ENCODE measurements around the gene MGA.

The MGA gene

DNA sequence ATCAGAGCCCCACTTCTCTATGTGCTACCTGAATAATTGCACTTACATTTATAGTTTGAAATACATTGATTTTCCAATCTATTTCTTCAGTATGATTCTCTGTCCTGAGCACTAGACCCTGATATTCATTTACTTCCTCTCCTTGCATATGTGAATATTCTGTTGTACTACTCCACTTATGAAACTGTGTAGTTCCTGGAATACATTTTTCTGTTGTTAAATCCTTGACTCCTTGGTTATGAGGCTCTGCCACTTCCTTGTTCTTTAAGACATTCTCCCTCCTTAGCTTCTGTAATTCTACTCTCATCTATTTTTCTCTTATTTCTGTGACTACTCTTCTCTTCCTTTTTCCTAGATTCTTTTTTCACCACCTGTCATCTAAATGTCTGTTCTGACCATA is 12.9 kb upstream of the MGA start:
- DNase-seq (ENCODE audit: insufficient read length, low spot score) = no peak
- peak; percentile 75 for FAIRE-seq
- no peak for TF ChIP-seq POLR2A (IDR thresholded peaks at IDR 0.05; ENCODE audit: low read depth, low read length)

DNA sequence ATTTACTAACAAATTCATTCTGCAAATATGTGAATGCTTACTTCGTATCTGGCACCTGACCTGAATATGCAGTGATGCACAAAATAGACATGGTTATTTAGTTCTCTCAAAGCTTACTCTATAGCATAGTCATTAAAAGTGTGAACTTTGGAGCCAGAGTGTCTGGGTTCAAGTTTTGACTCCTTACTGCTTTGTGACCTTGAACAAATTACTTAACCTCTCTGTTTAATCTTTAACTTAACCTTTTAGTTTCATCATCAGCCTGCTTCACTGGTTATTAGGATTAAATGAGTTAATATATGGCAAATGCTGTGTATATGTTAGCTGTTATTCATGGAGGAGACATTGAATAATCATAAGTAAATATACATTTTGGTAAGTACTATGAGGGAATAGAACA is 12.1 kb upstream of the MGA start:
- TF ChIP-seq POLR2A (IDR thresholded peaks at IDR 0.05; ENCODE audit: low read depth, low read length) = no peak
- no peak for DNase-seq (ENCODE audit: insufficient read length, low spot score)
- FAIRE-seq = peak; percentile 33

DNA sequence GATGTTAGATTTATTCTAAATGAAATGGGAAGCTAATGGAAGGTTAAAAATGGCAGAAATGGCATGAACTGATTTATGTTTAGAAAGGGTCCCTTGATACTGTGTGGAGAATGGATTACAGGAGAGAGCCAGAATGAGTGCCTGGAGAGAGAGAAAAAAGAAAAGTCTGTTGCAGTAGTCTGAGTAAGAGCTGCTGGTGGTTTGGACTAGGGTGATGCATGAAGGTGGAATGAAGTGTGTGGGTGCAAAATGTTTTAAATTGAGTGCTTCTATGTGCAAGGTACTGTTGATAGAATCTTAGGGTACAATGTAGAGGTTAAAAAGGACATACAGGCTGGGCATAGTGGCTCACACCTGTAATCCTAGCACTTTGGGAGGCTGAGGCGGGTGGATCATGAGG is 11.4 kb upstream of the MGA start:
- DNase-seq (ENCODE audit: insufficient read length, low spot score) = peak; percentile 18
- peak; percentile 57 for FAIRE-seq
- no peak for TF ChIP-seq POLR2A (IDR thresholded peaks at IDR 0.05; ENCODE audit: low read depth, low read length)

DNA sequence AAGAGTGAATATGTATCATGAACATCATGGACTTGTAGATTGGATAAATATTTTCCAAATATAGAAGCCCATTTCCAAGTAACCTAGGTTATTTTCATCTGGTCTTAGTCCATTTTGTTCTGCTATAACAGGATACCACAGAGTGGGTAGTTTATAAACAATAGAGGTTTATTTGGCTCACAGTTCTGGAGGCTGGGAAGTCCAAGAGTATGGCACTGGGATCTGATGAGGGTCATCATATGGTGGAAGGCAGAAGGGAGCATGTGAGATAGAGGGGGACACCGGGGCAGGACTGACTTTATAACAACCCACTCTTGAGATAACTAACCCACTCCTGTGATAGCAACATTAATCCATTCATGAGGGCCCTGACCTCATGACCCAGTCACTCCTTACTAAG is 9.4 kb upstream of the MGA start:
- no peak for TF ChIP-seq POLR2A (IDR thresholded peaks at IDR 0.05; ENCODE audit: low read depth, low read length)
- no peak for DNase-seq (ENCODE audit: insufficient read length, low spot score)
- FAIRE-seq = no peak

DNA sequence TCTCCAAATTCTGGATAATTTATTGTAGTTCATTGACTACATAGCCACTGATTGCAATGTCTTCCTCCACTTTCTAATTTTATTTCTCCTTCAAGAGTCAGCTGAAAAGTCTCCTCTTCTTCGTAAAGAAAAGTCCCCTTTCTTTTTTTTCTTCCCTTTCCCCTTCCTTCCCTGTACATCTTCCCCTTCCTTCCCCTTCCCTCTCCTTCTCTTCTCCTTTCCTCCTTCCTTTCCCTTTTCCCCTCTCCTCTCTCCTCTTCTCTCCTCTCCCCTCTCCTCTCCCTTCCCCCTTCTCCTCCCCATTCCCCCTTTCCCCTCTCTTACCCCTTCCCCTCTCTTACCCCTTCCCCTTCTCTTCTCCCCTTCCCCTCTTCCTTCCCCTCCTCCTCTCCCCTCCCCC is 8.8 kb upstream of the MGA start:
- FAIRE-seq (no peak), DNase-seq (ENCODE audit: insufficient read length, low spot score) (no peak)
- no peak for TF ChIP-seq POLR2A (IDR thresholded peaks at IDR 0.05; ENCODE audit: low read depth, low read length)

DNA sequence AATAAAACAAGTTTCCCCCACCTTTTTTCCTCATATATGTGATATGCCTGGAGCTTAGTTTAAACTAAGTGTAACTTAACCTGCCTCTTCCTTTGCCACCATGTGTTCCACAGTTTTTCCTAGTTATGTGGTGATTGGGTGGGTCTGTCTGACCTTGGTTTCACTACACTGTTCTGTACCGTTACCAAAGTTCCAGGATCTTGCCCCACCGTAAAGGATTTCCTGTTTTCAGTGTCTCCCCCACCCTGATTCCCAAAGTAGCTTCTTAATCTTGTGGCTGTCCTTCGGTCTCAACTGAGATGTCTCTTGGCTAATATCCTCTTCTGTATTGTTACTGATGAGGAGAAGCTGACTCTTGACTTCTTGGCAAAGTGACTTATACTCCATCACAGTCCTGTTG is 6.4 kb upstream of the MGA start:
- TF ChIP-seq POLR2A (IDR thresholded peaks at IDR 0.05; ENCODE audit: low read depth, low read length) = no peak
- no peak for FAIRE-seq
- DNase-seq (ENCODE audit: insufficient read length, low spot score) = no peak

DNA sequence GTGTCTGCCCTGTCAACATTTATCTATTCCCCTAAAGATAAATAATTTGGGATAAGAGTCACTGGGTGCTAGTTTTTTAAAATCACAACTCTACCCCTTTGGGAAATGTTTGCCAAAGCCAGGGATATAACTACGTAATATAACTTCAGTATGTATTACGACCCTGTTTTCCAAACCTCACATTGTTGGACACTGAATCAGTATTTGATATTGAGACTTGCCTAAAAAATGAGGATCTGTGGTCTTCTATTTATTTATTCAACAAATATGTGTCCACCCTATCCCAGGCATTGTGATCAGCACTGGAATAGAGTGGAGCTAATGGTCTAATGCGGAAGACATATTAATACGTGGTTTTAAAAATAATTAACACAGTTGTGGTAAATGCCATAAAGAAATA is 4.5 kb upstream of the MGA start:
- TF ChIP-seq POLR2A (IDR thresholded peaks at IDR 0.05; ENCODE audit: low read depth, low read length) = no peak
- FAIRE-seq = peak; percentile 23

DNA sequence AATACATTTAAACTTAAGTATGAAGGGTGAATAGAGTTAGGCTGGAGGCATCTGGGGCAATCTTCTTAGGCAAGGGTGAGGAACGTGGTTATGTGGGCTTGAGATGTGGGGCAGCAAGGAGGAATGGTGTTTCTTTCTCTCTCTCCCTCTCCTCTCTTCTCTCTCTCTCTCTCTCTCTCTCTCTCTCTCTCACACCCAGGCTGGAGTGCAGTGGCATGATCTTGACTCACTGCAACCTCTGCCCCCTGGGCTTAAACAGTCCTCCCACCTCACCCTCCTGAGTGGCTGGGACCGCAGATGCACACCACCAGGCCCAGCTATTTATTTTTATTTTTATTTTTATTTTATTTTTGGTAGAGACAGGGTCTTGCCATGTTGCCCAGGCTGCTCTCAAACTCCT is 4.0 kb upstream of the MGA start:
- no peak for DNase-seq (ENCODE audit: insufficient read length, low spot score)
- no peak for TF ChIP-seq POLR2A (IDR thresholded peaks at IDR 0.05; ENCODE audit: low read depth, low read length)
- FAIRE-seq = no peak

More for the DNA sequence above, 4.5 kb upstream of the MGA start:
- DNase-seq (ENCODE audit: insufficient read length, low spot score) = no peak

DNA sequence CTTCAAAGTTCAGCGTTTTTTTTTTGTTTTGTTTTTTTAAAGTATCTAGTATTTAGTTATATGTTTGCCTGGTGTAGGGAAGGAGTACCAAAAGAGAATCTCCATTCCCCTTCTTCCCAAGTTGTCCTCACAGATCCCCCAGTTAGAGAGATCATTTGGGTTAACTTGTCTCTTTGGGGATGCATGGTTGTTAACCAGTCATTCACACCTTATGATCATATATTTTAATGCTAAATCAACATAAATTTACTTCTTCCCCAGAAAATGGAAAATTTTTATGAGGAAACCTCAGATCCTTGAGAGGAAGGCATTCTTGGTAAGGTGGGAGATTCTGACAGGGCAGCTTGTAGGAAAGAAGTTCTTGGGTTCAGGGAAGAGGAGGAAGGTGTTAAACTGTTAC is 1.5 kb upstream of the MGA start:
- no peak for TF ChIP-seq POLR2A (IDR thresholded peaks at IDR 0.05; ENCODE audit: low read depth, low read length)
- DNase-seq (ENCODE audit: insufficient read length, low spot score) = no peak
- FAIRE-seq = no peak

DNA sequence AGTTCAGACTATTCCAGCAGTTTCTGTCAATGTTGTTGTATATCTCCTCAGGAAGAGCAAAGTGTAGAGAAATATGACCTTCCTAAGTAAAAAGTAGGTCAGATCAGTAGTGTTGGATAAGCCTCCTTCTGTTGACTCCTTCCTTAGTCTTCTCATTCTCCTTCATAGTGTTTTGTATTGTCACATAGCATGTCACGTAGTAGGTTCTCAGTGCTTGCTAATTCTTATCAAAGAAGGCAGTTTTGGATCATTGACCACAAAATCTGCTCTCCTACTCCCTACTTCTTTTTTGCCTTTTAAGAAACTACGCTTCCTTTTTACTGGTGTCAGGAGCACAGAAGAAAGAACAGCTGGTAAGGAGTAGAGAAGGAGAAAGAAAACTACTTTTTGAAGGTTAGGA is 1.0 kb upstream of the MGA start:
- FAIRE-seq (no peak), DNase-seq (ENCODE audit: insufficient read length, low spot score) (no peak)
- no peak for TF ChIP-seq POLR2A (IDR thresholded peaks at IDR 0.05; ENCODE audit: low read depth, low read length)

DNA sequence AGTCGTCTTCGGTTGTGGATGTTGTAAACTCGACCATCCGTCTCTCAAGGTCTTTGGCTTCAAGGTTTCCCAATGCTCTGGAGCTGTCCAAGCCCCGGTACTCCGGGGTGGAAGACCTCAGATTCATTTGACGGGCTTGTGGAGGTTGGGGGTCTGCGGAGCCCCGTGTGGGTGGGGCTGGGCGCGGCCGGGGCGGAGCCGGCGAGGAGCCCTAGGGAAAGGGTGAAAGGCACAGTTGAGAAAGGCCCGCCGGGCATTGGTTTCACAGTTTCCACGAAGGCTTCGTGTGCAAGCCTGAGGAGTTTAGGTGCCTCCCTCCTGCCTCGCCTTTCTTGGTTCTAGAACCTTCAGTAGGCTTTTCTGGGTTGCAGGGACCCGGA is 360 bp upstream of the MGA start:
- no peak for TF ChIP-seq POLR2A (IDR thresholded peaks at IDR 0.05; ENCODE audit: low read depth, low read length)
- FAIRE-seq (no peak), DNase-seq (ENCODE audit: insufficient read length, low spot score) (no peak)

DNA sequence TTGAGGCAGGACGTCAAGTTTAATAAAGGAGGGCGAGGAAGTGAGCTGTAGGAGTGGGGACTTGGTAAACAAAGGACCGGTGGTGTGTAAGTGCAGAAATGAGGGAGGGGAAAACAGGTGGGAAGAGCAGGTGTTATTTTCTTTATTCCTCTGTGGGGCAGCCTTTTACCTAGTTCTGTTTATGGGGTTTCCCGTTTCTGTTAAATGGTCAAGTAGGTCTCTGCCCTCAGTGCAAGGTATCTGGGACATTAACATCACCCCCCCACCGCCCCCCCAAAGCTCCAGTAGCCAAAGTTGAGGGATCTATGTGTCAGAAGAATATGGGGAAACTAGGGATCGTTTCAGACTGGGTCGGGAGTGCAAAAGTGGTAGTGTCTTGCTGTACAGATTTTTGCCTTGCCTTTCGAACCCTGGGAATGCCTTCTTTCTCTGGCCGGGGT is 893 bp downstream of the MGA start:
- DNase-seq (ENCODE audit: insufficient read length, low spot score) (no peak), FAIRE-seq (no peak)
- TF ChIP-seq POLR2A (IDR thresholded peaks at IDR 0.05; ENCODE audit: low read depth, low read length) = no peak

DNA sequence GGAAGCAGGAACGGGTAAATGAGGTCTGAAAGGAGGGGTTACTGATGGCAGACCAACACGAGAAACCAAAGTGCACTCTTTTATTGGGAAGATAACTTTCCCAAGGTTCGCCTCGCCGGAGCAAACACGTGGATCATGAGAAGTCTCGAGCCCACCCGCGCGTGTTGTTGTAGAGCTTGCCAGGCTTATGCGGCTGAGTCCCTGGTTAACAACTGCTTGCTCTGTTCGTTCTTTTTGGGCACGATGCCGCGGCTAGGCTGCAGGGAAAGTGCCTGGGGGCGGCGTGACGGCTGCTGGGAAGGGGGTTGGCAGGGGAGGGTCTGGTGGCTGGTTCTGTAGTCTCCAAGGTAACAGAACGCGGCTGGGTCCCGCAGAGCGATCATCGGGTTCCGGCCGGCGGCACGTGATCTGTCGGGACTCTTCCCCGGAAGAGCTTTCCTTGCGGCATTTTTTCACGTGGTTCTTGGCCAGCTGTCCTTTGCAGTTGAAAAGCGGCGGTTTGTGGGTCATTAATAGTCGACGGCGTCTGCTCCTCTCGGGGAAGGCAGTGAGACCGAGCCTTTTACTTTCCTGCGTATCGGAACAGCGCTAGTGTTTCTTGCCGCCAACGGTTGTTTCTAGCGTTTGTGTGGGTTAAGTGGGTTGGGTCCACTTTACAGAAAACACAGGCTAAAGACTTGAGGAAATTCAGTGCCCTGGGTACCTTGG is 1.5 kb downstream of the MGA start:
- peak; percentile 66 for DNase-seq (ENCODE audit: insufficient read length, low spot score)
- 0 out of 2 replicates have a peak, but pooled peaks have one; percentile 8 for TF ChIP-seq POLR2A (IDR thresholded peaks at IDR 0.05; ENCODE audit: low read depth, low read length)
- peak; percentile 84 for FAIRE-seq

DNA sequence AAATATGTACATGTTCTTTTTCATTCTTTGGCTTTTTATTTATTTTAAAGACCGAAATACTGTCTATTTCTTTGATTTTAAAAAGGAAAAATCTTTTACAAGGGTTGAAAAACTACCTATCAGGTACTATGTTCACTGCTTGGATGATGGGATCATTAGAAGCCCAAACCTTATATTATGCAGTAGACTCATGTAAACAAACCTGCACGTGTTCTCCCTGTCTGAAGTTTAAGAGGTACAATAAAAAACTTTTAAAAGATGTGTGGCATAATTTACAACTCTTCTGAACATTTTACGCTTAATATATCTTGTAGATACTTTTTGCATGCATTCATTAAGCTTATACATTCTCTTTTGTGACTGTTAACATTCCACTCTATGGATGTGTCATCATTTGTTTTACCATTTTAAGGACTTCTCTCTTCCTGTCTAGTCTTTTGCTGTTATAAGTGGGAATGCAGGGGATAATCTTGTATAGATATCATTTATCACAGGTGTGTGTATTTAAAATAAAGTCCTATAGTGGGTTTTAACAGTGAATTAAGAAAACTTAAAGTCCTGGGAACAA is 6.2 kb downstream of the MGA start:
- no peak for DNase-seq (ENCODE audit: insufficient read length, low spot score)
- TF ChIP-seq POLR2A (IDR thresholded peaks at IDR 0.05; ENCODE audit: low read depth, low read length) = no peak
- peak; percentile 84 for FAIRE-seq

DNA sequence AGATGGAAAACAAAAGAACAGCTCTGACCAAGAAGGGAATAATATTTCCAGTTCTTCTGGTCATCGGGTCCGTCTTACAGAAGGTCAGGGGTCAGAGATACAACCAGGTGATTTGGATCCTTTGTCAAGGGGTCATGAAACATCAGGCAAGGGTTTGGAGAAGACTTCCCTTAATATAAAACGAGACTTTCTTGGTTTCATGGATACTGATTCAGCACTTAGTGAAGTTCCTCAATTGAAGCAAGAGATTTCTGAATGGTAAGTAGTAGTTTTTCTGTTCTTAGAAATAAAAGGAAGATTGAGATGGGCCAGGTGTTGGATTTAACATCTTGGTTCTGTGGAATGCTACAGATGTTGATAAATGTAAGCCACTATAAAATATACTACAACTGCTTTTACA is 9.5 kb downstream of the MGA start:
- no peak for TF ChIP-seq POLR2A (IDR thresholded peaks at IDR 0.05; ENCODE audit: low read depth, low read length)
- DNase-seq (ENCODE audit: insufficient read length, low spot score) (no peak), FAIRE-seq (no peak)
